Esophagus muscularis mucosa (tissue), 3 donors: Measurements from ENCODE around the gene RIPK3.

Source experiments
- CTCF ChIP-seq, 3 experiments: fragments of 200-600 bp in 2 of 3; fragments of 450-650 bp in 1 of 3; sonication (generic) in 2 of 3; IDR thresholded peaks; one replicate each; pipeline ENCODE4 v1.5.1; 2017 to 2019; ENCODE audit warnings: antibody characterized with exemption in 3 of 3, mild to moderate bottlenecking in 2 of 3, moderate library complexity in 1 of 3
- POLR2A ChIP-seq: fragments of 450-650 bp; IDR thresholded peaks from one replicate; pipeline ENCODE4 v1.6.1; 2017; ENCODE audit warnings: antibody characterized with exemption, moderate library complexity, mild to moderate bottlenecking, low read depth

- TF ChIP-seq CTCF (IDR thresholded peaks at IDR 0.05): no peak
- TF ChIP-seq POLR2A: no peak
Measured at GRCh38 chr14:24347134-24347533, 7.3 kb upstream of the RIPK3 start.
